Measurements from ENCODE around the gene ST6GAL1.
"Not testable (repeated sequence)": the region's sequence is repeated elsewhere in the genome, so short reads cannot be mapped to it uniquely, and the experiment has no call there.

ST6GAL1 gene

GRCh38 chr3:186946756-186947375 lies 16.5 kb downstream of the ST6GAL1 start:
- no peak for DNase-seq

GRCh38 chr3:186949281-186949982 lies 19.1 kb downstream of the ST6GAL1 start:
- no peak for DNase-seq

- DNase-seq = no peak
Measured at GRCh38 chr3:186950402-186951093, 20.2 kb downstream of the ST6GAL1 start.

GRCh38 chr3:186951640-186952552 lies 21.6 kb downstream of the ST6GAL1 start:
- no peak for DNase-seq

GRCh38 chr3:186953011-186953487 lies 22.7 kb downstream of the ST6GAL1 start:
- DNase-seq = peak; percentile 35

- DNase-seq = peak; percentile 45
Measured at GRCh38 chr3:186953992-186954699, 23.8 kb downstream of the ST6GAL1 start.

- no peak for DNase-seq
Measured at GRCh38 chr3:186955898-186956696, 25.8 kb downstream of the ST6GAL1 start.

GRCh38 chr3:186959029-186959624 lies 28.8 kb downstream of the ST6GAL1 start:
- no peak for DNase-seq

GRCh38 chr3:186960347-186960746 lies 30.0 kb downstream of the ST6GAL1 start:
- no peak for DNase-seq

GRCh38 chr3:186962445-186962844 lies 32.1 kb downstream of the ST6GAL1 start:
- no peak for DNase-seq

GRCh38 chr3:186963636-186964035 lies 33.3 kb downstream of the ST6GAL1 start:
- no peak for DNase-seq

- DNase-seq = no peak
Measured at GRCh38 chr3:186964071-186964470, 33.7 kb downstream of the ST6GAL1 start.

- no peak for DNase-seq
Measured at GRCh38 chr3:186964616-186965015, 34.3 kb downstream of the ST6GAL1 start.

- no peak for DNase-seq
Measured at GRCh38 chr3:186965141-186965879, 35.0 kb downstream of the ST6GAL1 start.

- no peak for DNase-seq
Measured at GRCh38 chr3:186966406-186966805, 36.1 kb downstream of the ST6GAL1 start.

- not testable (repeated sequence) for DNase-seq
Measured at GRCh38 chr3:186967236-186967635, 36.9 kb downstream of the ST6GAL1 start.

GRCh38 chr3:186967686-186968085 lies 37.4 kb downstream of the ST6GAL1 start:
- DNase-seq = no peak

- no peak for DNase-seq
Measured at GRCh38 chr3:186969607-186970006, 39.3 kb downstream of the ST6GAL1 start.

- not testable (repeated sequence) for DNase-seq
Measured at GRCh38 chr3:186971106-186971505, 40.8 kb downstream of the ST6GAL1 start.

- DNase-seq = no peak
Measured at GRCh38 chr3:186971578-186971977, 41.3 kb downstream of the ST6GAL1 start.
